Epithelial cell of esophagus (primary cell): ENCODE data around the gene TIAM2.
A peak's percentile ranks its signal among the peaks of the same experiment; 100 is the strongest.

ENCODE experiments used
- DNase-seq: peaks from one replicate; pipeline ENCODE4 v3.0.0; 2010; ENCODE audit warnings: low read depth
- H3K4me3 ChIP-seq: 2 replicates; pipeline ENCODE4 v1.5.1; 2011; ENCODE audit warnings: mild to moderate bottlenecking, low read length, control low read depth
- CTCF ChIP-seq: IDR thresholded peaks from 2 replicates; pipeline ENCODE4 v1.5.1; 2011; ENCODE audit warnings: low read depth, mild to moderate bottlenecking, low read length, control low read depth, inconsistent platforms; ENCODE audit not compliant: insufficient read depth; ENCODE audit errors: missing control alignments

Gene TIAM2

DNA sequence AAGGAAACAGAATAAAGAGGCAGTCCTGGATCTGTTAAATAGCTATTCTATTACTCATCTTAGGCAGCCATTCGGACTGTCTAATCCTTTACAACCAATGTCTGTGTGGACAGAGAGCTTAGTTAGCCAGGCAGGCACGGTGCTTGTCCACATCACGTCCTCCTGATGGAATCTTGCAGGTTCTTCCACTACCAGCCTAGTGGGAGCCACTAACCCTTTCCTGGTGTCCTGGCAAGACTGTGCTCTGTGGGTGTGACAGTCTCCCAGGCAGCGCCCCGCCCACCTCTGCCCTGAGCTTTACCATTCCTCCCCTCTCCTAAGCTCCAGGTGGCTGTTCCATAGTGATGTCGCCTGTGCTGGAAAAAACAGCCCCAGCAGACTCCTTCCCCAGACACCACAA lies 190.4 kb downstream of the TIAM2 start:
- no peak for TF ChIP-seq CTCF
- DNase-seq, result peak; percentile 74
- no peak overlapping the region for H3K4me3 ChIP-seq

DNA sequence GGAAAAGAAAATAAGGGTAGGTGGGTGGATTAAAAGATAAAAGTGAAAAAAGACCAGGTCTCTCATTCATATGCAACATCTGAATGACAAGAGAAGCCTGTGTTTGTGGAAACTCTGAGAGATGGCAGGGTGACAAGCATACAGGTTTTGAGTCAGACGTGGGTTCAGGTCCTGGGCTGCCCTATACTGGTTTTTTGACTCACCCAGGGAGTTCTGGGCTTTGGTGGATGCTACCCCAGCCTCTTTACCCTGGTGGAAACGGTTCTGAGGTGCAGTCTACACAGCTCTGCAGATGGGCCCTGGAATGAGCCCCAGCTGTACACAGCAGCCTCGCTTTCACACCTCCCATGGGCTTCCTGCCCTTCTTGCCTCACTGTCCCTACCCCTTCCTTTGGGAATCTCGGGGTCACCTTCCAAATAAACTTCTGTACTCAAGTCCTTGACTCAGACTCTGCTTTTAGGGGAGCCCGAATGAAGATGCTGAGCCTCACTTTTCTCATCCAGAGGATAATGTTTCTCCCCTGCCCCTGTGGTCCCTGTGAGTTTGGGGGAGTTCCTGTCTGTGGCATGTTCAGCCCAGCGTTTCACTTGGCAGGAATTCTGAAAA lies 191.0 kb downstream of the TIAM2 start:
- TF ChIP-seq CTCF, result no peak
- DNase-seq, result peak; percentile 32
- H3K4me3 ChIP-seq, result no peak overlapping the region

GRCh38 chr6:155187106-155187505 lies 192.0 kb downstream of the TIAM2 start:
- H3K4me3 ChIP-seq, result no peak overlapping the region
- no peak for DNase-seq
- TF ChIP-seq CTCF, result no peak

GRCh38 chr6:155187994-155188706 lies 193.0 kb downstream of the TIAM2 start:
- TF ChIP-seq CTCF, result no peak
- peak; percentile 17 for DNase-seq

GRCh38 chr6:155188707-155189496 lies 193.8 kb downstream of the TIAM2 start:
- no peak overlapping the region for H3K4me3 ChIP-seq
- DNase-seq, result peak; percentile 77
- TF ChIP-seq CTCF, result no peak

More at GRCh38 chr6:155187994-155188706, 193.0 kb downstream of the TIAM2 start:
- H3K4me3 ChIP-seq, result no peak overlapping the region

GRCh38 chr6:155190677-155191076 lies 195.6 kb downstream of the TIAM2 start:
- no peak overlapping the region for H3K4me3 ChIP-seq
- no peak for DNase-seq
- no peak for TF ChIP-seq CTCF
